ENCODE results near the gene TCAIM. TPM values are rescaled to one million over a fixed set of nuclear protein-coding genes. Genes with fewer than 3 reads are reported as not detected.

TCAIM gene, protein sequence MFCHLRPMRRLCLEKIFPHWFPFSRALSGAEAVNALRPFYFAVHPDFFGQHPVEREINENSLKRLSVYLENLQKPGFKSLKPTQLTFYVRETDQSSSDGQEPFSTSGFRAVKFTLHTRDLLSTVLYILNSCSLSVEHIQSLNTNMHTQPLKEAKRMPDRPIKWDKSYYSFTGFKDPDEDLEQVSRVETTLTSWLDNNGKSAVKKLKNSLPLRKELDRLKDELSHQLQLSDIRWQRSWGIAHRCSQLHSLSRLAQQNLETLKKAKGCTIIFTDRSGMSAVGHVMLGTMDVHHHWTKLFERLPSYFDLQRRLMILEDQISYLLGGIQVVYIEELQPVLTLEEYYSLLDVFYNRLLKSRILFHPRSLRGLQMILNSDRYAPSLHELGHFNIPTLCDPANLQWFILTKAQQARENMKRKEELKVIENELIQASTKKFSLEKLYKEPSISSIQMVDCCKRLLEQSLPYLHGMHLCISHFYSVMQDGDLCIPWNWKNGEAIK
- total RNA-seq: 18.4 TPM

DNA sequence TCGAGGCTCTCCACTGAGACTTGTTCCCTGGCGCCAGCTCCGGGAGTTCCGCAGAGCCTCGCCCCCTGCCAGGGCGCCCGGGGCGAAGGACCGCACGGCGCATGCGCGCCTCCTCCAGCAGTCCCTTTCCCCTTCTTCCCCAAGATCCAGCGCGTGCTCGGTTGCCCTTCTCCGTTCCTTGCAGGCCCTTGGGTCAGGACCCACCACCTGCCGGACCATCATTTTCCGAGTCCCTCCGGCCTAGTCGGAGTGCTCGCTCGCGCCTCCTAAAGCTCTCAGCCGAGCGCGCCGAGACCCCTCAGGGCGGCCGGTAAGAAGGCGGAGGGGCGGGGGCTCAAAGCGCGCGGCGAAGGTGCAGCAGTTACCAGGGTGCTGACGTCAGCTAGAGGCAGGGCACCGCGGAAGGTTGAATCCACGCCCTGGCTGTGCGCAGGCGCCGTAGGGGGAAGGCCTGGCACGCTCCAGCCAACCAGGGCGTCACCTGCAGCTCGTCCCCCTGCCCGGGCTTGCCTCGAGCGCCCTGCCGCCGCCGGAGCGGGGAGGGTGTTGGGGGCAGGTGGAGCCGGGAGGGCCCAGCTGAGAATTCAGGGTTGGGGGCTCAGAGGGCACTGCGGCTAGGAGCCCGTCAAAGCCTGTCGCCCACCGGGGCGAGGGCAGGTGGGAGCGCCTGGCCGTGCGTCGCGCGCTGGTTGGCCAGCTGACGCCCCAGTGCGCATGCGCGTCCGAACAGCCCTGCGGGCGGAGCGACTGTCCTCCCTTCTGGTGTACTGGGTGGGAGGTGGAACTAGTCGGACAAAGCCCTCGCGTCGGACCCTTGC lies at the start of gene TCAIM:
TSS of gene TCAIM (plus strand) at position 757 of the 818 bp plus-strand sequence. CDS start 16,017 bp downstream, outside the sequence.
- peak; percentile 88 for DNase-seq

DNA sequence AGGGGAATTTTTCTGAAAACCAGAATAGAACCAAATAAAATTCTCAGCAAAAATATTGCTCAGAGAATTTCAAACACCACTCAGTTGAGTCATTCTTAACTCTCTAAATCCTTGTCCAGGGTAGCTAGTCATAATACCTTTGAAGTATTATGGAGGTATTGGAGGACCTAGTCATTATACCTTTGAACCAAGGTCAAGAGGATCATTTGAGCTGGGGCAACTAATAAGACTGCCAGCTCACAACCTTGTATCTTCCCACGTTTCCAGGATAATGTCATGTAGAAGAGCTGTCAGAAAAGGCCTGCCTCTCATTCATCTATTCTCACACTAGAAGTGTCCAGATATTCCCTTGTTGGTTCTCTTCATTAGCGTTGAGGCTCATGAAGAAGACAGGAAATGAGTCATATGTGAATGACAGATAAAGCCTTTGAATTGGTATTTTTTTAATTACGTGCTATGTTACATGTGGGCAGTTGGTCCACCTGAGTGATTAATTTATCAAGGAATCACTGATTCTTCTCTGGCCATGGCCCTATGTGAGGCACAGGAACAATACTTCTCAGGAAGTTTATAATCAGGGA lies 48.6 kb upstream of the TCAIM start:
- no peak for DNase-seq

DNA sequence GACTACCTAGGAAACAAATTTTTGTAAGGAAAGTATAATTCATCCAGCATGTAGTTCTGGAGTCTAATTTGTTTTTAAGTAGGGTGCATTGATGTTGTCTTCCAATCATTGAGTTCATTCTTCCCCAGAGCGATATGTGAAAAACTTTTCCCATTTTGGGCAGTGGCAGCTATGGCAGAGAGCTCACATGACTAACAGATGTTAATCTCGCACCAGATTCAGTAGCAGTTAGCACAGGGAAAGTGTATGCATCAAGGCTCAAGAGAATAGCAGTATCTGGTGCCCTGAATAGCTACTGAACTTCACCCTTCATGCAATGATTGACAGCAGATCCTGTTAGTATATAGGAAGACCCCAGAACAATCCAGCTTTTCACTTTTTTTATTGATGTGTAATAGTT lies 46.3 kb upstream of the TCAIM start:
- DNase-seq: no peak

DNA sequence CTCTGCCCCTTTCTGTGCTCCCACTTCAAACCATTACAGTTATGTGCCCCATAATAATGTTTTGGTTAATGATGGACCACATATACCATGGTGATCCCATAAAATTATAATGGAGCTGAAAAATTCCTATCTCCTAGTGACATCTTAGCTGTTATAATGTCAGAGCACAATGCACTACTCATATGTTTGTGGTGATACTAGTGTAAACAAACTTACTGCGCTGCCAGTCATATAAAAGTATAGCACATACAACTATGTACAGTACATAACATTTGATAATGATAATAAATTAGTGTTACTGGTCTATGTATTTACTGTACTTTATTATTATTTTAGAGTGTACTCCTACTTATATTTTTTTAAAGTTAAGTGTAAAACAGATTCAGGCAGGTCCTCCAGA lies 45.6 kb upstream of the TCAIM start:
- no peak for DNase-seq

DNA sequence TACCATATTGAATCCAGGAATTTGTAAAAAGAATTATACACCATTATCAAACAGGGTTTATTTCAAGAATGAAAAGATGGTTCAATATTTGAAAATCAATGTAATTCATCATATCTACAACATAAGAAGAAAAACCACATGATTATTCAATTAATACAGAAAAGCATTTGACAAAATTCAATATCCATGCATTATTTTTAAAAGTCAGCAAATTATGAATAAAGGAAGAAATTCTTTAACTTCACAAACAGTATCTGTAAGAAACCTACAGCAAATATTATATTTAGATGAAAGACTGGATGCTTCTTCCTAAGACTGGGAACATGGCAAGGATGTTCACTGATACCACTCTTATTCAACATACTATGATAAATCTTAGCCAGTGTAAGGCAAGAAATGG lies 41.3 kb upstream of the TCAIM start:
- DNase-seq: no peak

DNA sequence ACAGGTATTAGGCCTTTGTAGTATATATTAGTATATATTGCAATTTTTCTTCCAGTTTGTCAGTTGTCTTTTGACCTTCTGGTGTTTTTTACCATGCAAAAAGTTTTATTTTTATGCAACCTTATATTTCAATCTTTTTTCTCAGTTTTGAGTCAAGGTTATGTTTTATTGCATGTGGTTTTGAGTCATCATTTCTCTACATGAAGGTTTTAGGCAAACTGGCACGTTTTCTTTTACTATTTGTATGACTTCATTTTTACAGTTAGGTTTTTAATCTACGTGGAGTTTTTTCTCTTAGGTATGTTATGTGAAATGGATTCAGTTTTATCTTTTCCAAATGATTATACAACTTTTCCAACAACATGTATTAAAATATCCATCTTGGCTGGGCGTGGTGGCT lies 36.8 kb upstream of the TCAIM start:
- no peak for DNase-seq

DNA sequence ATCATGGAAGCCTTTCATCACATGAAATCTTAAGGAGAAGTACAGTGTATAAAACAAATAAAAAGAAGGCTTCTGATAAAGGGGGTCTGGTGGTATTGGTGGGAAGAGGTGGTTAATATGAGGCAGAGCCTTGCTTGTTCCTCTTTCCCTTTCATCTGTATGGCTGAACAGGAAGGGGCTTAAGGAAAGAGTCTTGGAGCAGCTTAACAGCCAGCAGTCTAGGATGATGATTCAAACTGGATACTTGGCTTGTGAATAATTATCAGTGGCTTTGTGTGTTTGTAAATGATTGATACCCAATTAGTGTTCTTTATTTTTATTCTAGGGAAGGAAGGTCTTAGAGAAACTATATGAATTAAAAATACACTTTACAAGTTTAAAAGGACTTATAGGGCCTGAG lies 29.1 kb upstream of the TCAIM start:
- DNase-seq: no peak

DNA sequence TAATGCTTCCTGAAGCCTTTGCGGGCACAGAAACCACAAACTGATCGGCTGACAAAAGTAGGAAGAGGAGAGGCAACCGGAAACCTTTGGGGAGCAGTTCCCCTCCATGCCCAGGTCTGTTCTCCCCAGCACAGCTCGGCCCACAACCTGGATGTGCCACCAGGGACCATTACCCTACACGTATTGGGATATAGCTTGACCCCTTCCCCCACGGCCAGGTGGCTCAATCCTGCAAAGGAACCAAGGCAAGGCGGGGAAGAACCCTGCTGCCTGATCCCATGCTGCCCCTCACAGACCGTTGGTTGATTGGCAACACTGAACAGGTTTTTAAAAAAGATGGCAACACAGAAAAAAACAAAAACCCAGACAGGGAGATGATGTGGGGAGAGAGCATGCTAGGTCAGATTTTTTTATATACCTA lies 19.7 kb upstream of the TCAIM start:
- no peak for DNase-seq

DNA sequence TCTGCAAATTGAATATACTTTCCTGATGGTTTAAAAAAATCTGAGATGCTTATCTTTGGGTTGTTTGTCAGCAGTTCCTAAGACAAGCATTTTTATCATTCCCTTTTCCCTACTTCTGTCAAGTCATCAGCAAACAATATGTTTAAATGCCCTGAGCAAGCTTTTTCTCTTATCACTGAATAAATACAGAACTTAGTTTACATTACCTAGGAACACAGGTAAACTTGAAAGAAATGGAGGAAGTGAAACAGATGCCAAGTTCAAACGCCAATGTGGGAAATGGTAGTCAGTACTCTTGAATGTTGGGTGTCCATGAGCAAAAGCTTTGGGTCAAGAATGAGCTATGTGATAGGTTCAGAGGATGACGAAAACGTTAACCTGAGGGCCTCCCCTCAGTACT lies 17.2 kb upstream of the TCAIM start:
- no peak for DNase-seq

DNA sequence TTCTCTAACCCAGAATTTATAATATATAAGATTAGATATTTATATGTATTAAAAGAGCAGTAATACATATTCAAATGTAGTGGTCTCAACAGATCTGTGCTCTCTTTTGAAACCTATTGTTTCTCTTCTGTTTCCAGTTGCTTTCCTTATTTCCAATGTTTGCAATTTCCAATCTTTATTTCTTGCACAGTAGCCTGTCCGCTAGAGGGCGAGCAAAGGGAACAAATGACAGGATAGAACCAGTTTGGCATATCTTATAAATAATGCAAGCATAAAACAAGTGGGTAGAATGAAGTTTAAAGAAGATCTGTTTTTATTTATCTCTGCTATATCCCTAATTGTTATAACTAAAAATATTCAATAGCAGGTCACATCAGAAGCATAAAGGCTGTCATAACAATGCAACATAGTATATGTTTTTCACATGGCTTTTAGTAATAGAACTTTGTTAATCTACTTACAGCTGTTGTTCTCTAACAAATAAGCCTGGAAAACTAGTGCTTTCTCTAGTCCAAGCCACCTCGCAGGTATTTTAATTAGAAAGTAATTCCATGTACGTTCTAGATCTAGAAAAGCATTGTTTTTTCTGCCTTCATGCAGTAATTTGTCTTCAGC lies 15.1 kb upstream of the TCAIM start:
- DNase-seq: peak; percentile 23

DNA sequence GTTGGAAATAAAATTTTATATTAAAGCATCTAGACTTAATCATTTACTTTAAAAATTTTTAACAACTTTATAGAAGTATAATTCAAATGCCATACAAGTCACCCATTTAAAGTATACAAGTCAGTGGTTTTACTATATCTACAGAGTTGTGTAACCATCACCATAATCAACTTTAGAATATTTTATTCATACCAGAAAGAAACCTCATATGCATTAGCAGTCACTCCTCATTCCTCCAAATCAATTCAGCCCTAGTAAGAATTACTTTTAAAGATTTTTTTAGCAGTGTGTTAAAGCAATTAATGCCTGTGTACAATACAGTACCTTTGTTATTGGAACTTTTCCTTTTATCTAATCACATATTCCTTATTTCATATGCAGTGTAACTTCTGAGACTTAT lies 14.0 kb upstream of the TCAIM start:
- DNase-seq: no peak

DNA sequence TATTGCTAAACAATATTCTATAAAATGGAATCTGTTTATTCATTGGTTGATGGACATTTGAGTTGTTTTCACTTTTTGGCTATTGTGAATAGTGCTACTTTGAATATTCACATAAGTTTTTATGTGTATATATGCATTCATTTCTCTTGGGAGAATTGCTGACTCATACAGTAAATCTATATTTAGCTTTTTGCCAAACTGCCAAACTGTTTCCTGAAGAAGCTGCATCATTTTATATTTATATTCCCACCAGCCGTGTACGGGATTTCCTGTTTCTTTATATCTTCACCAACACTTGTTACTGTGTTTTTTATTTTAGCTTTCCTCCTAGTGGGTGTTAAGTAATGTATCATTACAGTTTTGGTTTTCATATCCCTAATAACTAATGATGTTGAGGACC lies 12.5 kb upstream of the TCAIM start:
- DNase-seq: no peak

DNA sequence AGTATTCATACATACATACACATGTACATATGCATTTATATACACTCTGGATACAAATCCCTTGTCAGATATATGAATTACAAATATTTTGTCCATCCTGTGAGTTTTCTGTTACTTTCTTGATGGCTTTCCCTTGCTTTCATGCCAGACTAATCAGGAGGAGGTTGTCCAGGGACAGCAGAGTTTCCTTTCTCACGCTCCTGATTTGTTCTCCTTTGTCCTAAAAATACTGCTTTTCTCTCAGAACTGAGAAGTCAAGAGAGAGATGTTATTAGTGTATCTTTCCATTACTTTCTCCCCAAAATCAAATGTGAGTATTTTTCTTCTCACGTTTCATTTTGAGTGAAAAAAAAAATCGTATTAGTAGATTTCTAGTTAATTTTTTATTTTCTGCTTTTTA lies 12.1 kb upstream of the TCAIM start:
- no peak for DNase-seq

DNA sequence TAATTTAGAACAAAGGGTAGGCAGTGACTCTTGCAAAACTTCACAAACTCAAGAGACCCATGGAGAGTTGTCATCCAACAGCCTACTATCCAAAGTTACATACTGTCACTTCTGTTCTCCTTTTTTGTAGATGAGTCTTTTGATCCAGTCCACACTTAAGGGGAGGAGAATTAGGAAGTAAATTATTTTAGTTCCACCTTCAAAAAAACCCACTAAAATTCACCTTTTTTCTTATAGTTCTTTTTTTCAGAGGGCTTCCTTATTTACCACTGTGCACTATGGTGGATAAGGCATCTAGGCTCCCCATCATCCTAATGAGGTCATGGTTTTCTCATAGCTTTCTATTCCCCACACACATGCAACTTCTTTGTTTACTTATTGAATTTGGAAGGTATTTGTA lies 8.6 kb upstream of the TCAIM start:
- DNase-seq: no peak

DNA sequence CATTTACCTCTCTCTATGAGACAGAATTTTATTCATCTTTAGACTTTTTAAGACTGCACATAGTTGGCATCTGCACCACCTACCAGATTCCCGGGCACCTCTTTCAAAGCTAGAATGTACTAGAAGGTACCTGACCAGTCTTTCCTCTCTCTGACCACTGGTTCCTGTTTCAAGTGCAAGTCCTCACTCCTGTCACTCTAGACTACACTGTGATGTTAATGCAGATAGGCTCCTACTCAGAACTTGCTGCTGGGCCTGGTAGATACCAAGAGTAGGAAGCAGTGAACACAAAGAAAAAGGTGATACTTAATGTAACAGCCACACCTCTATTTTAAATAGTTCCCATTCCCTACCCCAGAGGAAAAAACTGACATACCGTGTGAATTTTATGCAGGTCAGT lies 8.1 kb upstream of the TCAIM start:
- DNase-seq: no peak

DNA sequence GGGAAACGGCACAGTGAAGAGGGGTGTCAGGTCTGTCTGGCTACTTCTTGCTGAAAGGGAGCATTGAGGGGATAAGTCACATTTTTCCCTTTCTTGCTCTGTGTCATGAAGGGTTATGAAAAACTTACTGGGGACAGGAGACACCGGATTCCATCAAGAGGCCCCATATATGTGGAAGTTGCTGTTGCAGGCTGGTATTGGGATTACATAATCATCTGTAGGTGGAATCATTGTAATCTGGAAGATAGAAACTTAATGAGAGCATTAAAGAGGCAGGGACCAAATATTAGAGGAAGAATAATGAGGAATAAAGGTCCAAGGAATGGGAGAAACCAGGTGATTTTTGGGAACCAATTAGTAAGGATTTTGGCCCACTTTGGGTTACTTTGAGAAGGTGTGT lies 4.2 kb upstream of the TCAIM start:
- no peak for DNase-seq

DNA sequence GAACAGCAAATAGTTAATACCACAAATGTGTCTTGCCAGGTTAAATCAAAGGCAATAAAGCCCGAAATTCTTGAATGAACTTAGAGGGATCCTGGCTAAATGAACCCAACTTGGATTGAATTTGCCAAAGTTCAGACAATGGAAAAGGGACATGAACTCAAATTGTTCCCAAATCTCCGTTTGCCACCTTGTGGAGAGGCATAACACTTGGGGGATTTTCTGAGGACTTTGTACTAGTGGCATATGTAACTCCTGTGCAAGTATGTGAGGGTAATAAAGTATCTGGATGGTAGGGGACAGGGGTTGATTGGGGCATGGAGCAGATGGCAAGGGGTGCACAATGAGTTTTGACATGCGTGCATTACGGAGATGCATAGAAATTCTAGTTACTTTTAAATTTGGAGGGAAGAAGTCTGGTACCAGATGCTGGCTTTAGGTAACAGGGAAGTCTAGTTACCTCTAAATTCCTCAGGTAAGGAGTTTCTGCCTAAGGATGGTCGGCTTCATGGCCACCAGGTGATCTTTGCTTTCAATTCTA lies 1.2 kb upstream of the TCAIM start:
- DNase-seq: no peak

DNA sequence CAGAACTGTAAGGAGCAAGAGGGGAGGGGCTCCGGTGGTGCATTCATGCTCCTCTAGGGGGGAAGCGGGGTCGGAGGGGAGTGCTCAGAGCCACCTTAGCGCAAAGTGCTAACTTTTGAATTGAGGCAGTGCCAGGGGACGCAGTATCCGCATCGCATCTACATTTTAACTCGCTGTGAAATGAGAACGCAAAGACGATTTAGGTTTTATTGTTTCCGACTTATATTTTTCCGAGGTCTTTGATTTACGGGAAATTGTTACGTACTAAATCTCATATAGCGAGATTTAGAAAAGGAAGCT lies 212 bp downstream of the TCAIM start:
- no peak for DNase-seq

DNA sequence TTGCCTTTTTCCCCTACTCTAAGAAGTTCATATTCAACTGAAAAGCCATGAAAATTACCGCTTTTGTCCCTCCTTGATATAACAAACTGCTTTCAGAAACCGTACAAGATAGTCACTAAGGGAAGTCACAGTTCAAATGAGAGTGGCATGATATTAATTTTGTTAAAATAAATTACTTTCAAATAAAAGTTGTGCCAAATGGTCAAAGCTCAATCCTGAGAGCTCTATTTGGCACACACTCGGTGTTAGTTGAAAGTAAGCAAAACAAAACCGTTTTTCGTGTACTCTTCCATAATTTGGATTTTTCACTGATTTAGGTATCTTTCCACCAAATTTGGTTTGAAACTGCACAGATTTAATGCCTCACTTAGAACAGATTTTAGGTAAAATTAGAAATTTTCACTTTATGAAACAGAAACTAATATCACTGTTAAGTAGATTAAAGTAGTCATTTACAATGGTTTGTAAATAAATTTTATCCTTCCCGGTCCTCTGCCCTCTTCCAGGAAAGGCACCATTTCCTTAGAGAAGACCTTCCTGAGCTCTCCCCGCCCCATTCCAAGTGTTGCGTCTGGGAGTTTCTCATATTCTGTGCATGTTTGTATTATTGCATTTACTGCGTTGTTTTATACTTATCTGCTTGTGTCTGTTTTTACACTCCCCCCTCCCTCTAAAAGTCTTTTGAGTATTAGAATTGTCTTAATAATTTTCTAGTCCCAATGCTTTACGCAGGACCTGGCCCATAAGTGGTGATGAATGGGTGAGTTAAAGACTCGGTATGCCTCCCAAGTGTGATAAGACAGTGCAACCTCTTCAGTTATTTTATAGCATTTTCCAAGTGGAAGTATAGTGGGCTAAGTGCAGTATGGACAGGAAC lies 853 bp downstream of the TCAIM start:
- DNase-seq: no peak

DNA sequence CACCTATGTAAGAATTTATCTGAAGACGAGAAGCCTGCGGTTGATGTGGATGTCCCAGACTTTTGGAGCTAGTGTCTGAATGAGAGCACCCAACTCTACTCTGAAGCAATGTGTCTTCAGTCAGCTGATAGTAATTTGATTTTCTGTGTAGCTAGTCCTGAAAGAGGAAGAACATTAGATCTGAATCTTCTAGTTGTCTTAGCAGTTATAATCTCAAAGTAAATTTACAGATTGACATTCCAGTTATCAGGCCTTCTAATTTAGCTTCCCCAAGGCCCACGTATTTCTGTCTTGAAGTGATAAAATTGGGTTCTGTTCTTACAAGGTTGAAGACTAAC lies 1.5 kb downstream of the TCAIM start:
- no peak for DNase-seq

DNA sequence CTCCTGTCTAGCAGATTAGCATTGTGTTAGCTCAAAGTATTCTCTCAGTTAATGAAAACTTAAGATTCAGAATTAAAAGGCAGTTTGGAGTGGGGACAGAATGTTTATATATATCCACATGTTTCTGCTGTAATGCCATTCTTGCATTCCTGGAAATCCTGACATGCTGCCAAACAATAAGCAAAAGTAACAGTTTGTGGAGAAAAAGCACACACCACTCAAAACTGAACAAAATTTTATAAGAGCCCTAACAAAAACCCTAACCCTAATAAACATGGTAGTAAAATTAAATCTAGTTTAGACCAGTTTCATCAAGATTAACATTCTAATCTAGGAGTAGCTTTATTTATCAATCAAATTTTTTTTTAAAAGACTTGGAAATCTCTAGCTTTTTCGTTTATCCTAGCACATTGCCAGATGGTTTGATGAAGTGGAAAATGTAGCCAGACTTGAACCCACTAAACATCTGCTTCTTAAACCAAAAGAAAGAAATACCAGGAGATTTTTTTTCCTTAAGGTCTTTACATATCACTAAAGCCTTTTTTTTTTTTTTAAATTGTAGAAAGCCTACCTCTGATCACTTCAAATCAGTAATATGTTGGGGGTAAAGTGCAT lies 3.7 kb downstream of the TCAIM start:
- no peak for DNase-seq

All from skin of body (tissue), 2 donors.